Stimulated activated CD4-positive, alpha-beta T cell treated with anti-CD3 and anti-CD28 coated beads, TNF-alpha, amount 100 ng/mL, for 24 hours (primary cell): ENCODE data around the gene MFN2.
"Not testable (repeated sequence)": the region's sequence is repeated elsewhere in the genome, so short reads cannot be mapped to it uniquely, and the experiment has no call there.

Experiments used
- DNase-seq, 3 experiments: peaks; one replicate each; pipeline ENCODE4 v3.0.0-alpha.2; 2020; ENCODE audit warnings: low read depth in 3 of 3

Gene MFN2

GRCh38 chr1:11979851-11980675 lies at the start of gene MFN2:
Gene MFN2 (plus strand): TSS chr1:11980444. CDS start chr1:11989169, 8,725 bp downstream.
- DNase-seq = peak; percentile 88 to 93 (median 90)

DNA sequence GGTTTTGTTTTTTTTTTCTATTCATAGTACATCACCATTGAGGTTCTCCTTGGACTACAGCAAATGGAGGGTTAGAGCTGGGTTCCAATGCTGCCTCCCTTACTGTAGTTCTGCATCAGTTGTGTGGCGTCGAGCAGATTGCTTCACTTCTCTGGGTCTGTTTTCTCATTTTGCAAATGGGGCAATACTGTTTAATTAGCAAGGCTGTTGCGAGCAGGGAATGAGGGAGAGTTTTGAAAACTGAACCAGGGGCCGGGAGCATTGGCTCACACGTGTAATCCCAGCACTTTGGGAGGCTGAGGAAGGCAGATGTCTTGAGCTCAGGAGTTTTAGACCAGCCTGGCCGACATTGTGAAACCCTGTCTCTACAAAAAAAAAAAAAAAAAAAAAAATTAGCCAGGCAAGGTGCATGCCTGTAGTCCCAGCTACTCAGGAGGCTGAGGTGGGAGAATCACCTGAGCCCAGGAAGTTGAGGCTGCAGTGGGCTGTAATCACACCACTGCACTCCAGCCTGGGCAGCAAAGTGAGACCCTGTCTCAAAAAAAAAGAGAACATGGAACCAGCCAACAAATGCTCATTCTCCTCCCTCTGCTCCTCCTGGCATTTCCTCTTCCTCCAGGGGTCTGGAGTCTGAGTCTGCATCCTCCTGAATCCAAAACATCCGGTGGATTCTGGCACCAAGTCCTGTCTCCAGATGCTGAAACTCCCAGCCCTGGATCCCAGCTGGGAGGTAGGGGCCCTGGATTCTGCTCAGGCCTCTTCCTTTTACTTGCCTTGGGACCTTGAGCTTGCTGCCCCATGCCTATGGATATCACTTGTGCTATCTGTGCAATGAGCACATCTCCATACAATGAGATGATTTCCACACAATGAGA lies 49.4 kb upstream of the MFN2 start:
- no peak for DNase-seq

DNA sequence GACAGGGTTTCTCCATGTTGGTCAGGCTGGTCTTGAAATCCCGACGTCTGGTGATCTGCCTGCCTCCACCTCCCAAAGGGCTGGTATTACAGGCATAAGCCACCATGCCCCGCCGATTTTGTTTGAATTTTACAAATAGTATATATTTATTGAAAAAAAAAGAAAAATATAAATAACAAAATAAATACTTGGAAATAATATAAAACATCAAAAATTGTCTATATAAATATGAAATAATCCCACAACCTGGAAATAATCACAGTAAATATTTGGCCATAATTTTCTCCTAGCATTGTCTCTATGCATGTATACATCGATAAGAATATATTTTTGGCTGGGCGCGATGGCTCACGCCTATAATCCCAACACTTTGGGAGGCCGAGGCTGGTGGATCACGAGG lies 48.4 kb upstream of the MFN2 start:
- no peak for DNase-seq

GRCh38 chr1:11934302-11935056 lies 45.8 kb upstream of the MFN2 start, which contains the start of gene PLOD1:
Gene PLOD1 (plus strand): TSS chr1:11934717. CDS start chr1:11934780, 63 bp downstream.
- DNase-seq = peak; percentile 62 to 90 (median 77)

- no peak for DNase-seq
These were observed 45.2 kb upstream of the MFN2 start for GRCh38 chr1:11935057-11935412.

DNA sequence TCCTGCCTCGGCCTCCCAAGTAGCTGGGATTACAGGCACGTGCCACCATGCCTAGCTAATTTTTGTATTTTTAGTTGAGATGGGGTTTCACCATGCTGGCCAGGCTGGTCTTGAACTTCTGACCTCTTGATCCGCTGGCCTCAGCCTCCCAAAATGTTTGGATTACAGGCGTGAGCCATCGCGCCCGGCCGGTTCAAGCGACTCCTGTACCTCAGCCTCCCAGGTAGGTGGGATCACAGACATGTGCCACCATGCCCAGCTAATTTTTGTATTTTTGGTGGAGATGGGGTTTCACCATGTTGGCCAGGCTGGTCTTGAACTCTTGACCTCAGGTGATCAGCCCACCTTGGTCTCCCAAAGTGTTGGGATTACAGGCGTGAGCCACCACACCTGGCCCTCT lies 44.5 kb upstream of the MFN2 start:
- DNase-seq = not testable (repeated sequence)

GRCh38 chr1:11938722-11939526 lies 41.3 kb upstream of the MFN2 start:
- no peak for DNase-seq

DNA sequence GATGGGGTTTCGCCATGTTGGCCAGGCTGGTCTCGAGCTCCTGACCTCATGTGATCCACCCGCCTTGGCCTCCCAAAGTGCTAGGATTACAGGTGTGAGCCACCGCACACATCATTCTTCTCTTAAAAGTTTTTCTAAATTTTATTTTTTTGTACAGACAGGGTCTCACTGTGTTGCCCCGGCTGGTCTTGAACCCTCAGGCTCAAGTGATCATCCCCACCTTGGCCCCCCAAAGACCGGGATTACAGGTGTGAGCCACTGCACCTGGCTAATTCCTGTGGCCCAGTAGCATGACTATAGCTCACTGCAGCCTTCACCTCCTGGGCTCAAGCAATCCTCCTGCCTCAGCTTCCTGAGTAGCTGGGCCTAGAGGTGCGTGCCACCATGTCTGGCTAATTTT lies 40.5 kb upstream of the MFN2 start:
- not testable (repeated sequence) for DNase-seq

- no peak for DNase-seq
These were observed 39.9 kb upstream of the MFN2 start for GRCh38 chr1:11940260-11940921.

GRCh38 chr1:11942280-11942679 lies 38.0 kb upstream of the MFN2 start:
- DNase-seq = no peak

GRCh38 chr1:11943619-11944018 lies 36.6 kb upstream of the MFN2 start:
- no peak for DNase-seq

DNA sequence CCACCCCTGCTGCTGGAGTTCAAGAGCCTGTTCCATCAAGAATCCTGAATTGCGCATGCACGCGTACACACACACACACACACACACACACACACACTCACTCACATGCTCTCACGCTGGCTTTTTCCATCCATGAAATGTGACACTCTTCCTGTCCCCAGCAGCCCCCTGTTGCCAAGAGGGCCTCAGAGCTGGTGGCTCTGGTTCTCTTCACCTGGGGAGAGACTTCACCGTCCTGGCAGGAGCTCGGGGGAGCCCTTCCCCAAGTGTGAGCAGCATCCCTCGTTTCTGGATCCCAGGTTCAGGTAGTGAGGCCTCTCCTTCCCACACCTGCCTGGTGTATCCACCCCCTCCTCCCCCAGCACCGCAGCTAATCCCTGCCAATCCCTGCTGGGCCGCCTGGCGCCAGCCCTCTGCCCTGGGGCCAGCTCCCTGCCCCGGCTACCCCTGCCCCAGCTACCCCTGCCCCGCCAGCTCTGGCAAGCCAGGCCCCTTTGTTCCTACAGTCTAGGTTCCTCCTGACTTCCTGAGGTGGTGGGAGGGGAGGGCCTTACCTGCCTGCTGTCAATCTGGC lies 35.8 kb upstream of the MFN2 start:
- no peak for DNase-seq

- no peak for DNase-seq
These were observed 33.6 kb upstream of the MFN2 start for GRCh38 chr1:11946647-11947046.

DNA sequence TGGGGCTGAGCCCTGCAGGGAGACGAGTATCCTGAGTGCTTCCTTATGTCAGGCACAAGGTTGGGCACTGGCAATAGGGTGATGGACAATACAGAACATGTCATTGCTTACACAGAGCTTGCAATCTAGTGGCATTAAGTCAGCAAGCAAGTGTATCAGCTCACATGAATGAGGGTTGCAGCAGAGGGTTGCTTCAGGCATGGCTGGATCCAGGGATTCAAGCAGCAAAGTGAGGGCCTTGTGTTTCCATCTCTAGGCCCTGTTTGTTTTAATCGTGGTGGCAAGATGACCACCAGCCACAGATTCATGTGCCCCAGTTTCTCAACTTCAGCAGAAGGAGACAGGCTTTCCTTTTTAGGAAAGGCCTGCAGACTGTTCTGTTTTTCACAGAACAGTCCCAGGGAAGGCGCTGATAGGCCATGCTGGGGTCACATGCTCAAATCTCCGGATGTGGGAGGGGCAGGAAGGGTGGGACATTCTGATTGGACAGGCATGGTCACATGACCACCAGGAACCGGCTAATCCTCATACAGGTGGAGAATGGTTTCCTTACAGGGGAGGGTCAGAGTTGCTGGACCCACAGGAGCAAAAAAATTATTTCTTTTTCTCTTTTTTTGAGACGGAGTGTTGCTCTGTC lies 31.3 kb upstream of the MFN2 start:
- peak in 1 of 3 experiments; percentile 28 for DNase-seq

GRCh38 chr1:11951901-11952300 lies 28.3 kb upstream of the MFN2 start:
- no peak for DNase-seq

GRCh38 chr1:11952455-11953109 lies 27.7 kb upstream of the MFN2 start:
- no peak for DNase-seq

DNA sequence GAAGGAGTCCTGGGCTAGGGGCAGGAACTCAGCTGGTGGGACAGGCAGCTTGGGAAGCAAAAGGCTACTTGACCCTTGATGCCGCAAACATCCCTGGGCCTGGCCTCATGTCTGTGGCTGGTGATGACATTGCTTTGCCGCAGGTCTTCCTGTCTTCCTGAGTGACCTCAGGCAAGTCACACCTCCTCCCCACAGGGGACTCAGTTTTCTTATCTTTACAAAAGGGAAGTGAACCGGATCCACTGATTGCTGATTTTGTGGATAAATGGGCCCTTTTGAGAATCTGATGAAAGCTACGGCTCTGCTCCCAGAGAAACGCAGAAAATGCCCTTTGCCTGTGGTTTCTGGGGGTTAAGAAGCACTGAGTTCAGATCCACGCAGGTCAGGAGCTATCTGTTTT lies 25.0 kb upstream of the MFN2 start:
- no peak for DNase-seq

- no peak for DNase-seq
These were observed 22.8 kb upstream of the MFN2 start for GRCh38 chr1:11957398-11957797.

GRCh38 chr1:11957897-11958296 lies 22.3 kb upstream of the MFN2 start:
- no peak for DNase-seq
